ENCODE data around the gene EPB41L4A.
A peak's percentile ranks its signal among the peaks of the same experiment; 100 is the strongest.

Gene EPB41L4A

GRCh38 chr5:112318346-112318745 lies 100.7 kb downstream of the EPB41L4A start:
- no peak for DNase-seq (ENCODE audit: low read depth)
- H3K4me3 ChIP-seq (ENCODE audit: control insufficient read depth, low read depth, low read length), result no peak overlapping the region
- TF ChIP-seq, protein P1, sequence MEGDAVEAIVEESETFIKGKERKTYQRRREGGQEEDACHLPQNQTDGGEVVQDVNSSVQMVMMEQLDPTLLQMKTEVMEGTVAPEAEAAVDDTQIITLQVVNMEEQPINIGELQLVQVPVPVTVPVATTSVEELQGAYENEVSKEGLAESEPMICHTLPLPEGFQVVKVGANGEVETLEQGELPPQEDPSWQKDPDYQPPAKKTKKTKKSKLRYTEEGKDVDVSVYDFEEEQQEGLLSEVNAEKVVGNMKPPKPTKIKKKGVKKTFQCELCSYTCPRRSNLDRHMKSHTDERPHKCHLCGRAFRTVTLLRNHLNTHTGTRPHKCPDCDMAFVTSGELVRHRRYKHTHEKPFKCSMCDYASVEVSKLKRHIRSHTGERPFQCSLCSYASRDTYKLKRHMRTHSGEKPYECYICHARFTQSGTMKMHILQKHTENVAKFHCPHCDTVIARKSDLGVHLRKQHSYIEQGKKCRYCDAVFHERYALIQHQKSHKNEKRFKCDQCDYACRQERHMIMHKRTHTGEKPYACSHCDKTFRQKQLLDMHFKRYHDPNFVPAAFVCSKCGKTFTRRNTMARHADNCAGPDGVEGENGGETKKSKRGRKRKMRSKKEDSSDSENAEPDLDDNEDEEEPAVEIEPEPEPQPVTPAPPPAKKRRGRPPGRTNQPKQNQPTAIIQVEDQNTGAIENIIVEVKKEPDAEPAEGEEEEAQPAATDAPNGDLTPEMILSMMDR (conservative IDR thresholded peaks at IDR 0.05; ENCODE audit: control insufficient read depth, insufficient read depth, low read depth, low read length), result no peak

GRCh38 chr5:112317866-112318265 lies 101.2 kb downstream of the EPB41L4A start:
- DNase-seq (ENCODE audit: low read depth), result no peak
- no peak overlapping the region for H3K4me3 ChIP-seq (ENCODE audit: control insufficient read depth, low read depth, low read length)
- TF ChIP-seq, protein P1 (conservative IDR thresholded peaks at IDR 0.05; ENCODE audit: control insufficient read depth, insufficient read depth, low read depth, low read length), result no peak

DNA sequence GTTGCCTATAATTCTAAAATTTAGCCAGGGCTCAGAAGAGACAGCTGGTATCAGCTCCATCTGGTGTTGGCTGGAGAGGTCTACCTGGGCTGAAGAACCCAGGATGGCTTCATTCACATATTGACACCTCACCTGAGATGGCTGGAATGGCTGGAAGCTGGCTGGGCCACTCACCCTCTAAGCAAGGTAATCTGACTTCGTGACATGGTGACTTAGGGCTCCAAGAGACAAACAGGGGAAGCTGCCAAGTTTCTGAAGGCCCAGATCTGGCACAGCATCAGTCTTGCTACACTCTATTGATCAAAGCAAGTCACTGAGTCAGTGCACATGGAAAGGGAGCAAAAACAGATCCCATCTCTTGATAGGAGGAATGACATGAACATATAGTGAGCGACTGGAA lies 102.3 kb downstream of the EPB41L4A start:
- H3K4me3 ChIP-seq (ENCODE audit: control insufficient read depth, low read depth, low read length), result no peak overlapping the region
- DNase-seq (ENCODE audit: low read depth), result no peak
- TF ChIP-seq, protein P1 (conservative IDR thresholded peaks at IDR 0.05; ENCODE audit: control insufficient read depth, insufficient read depth, low read depth, low read length), result no peak

DNA sequence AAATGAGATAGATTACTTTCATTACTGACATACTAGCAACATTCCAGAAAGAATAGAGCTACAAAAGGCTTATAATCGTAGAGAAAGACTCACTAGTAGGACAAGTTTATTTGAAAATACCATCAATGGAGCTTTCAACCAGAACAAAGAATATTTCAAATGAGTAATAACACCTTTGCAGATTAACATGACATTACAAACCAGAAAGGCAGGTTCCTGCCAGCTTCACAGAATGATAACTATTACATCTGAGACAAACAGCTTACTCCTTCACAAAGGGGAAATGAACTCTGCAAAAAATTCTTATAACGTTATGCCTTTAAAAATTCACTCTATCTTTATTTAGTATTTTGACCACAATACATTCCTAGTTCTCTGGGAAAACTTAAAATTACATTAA lies 103.1 kb downstream of the EPB41L4A start:
- H3K4me3 ChIP-seq (ENCODE audit: control insufficient read depth, low read depth, low read length), result no peak overlapping the region
- no peak for DNase-seq (ENCODE audit: low read depth)
- TF ChIP-seq, protein P1 (conservative IDR thresholded peaks at IDR 0.05; ENCODE audit: control insufficient read depth, insufficient read depth, low read depth, low read length), result no peak

- TF ChIP-seq, protein P1 (conservative IDR thresholded peaks at IDR 0.05; ENCODE audit: control insufficient read depth, insufficient read depth, low read depth, low read length), result no peak
- no peak overlapping the region for H3K4me3 ChIP-seq (ENCODE audit: control insufficient read depth, low read depth, low read length)
- DNase-seq (ENCODE audit: low read depth), result peak; percentile 18
Measured at GRCh38 chr5:112312295-112313275, 106.5 kb downstream of the EPB41L4A start.

DNA sequence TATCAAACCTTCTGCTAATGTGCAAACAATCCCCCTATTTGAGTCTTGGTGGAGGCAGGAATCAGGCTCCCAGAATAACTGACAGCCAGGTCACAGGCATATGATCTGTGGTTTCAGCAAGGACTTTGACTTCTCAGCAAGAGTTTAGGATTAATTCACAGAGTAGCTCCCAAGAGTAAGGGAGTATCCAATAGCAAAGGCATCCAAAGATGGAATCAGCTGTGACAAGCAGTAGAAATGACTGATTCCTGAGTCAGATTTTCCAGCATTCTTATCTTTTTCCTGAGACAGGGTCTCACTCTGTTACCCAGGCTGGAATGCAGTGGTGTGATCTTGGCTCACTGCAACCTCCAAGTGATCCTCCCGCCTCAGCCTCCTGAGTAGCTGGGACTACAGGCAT lies 108.3 kb downstream of the EPB41L4A start:
- DNase-seq (ENCODE audit: low read depth), result no peak
- H3K4me3 ChIP-seq (ENCODE audit: control insufficient read depth, low read depth, low read length), result no peak overlapping the region
- TF ChIP-seq, protein P1 (conservative IDR thresholded peaks at IDR 0.05; ENCODE audit: control insufficient read depth, insufficient read depth, low read depth, low read length), result no peak
